MCF 10A (cell line): Measurements from ENCODE around the gene GAS1. TPM values are rescaled to one million over a fixed set of nuclear protein-coding genes. Genes with fewer than 3 reads are reported as not detected.

ENCODE experiments used
- BruUV-seq: library from RNA; stranded (reverse); fragments of 400-500 nt; replicated peaks from 2 replicates; lab custom pipeline; 2021; lab: Mats Ljungman, UMichigan
- CTCF ChIA-PET: fragments of 300-600 bp; sonication (Branson Sonifier 250); formaldehyde crosslinking; extraction: SDS; loops from one replicate; lab custom pipeline; 2021; ENCODE audit warnings: antibody characterized with exemption, inconsistent platforms; lab: Yijun Ruan, JAX
- POLR2A ChIA-PET: fragments of 300-600, 350-650 bp; sonication (Branson Sonifier 250); formaldehyde crosslinking; extraction: SDS; loops from one replicate; lab custom pipeline; 2020; ENCODE audit warnings: antibody characterized with exemption, inconsistent platforms; lab: Yijun Ruan, JAX
- DNase-seq: peaks from one replicate; pipeline ENCODE4 v3.0.0-alpha.2; 2018; ENCODE audit not compliant: unreplicated experiment
- H3K27ac Mint-ChIP-seq: one replicate; pipeline ENCODE4 v1.8.0; 2022; ENCODE audit warnings: mild to moderate bottlenecking, low read depth, mixed read lengths; ENCODE audit not compliant: unreplicated experiment
- H3K27me3 Mint-ChIP-seq: one replicate; pipeline ENCODE4 v1.8.0; 2022; ENCODE audit warnings: mixed read lengths; ENCODE audit not compliant: insufficient read depth, unreplicated experiment
- H3K36me3 Mint-ChIP-seq: one replicate; pipeline ENCODE4 v1.8.0; 2022; ENCODE audit warnings: mild to moderate bottlenecking, moderate library complexity, mixed read lengths; ENCODE audit not compliant: insufficient read depth, unreplicated experiment
- H3K4me1 Mint-ChIP-seq: one replicate; pipeline ENCODE4 v1.8.0; 2022; ENCODE audit warnings: mixed read lengths; ENCODE audit not compliant: insufficient read depth, unreplicated experiment
- H3K4me3 Mint-ChIP-seq: one replicate; pipeline ENCODE4 v1.8.0; 2022; ENCODE audit warnings: mild to moderate bottlenecking, moderate library complexity, mixed read lengths; ENCODE audit not compliant: unreplicated experiment
- H3K9me3 Mint-ChIP-seq: one replicate; pipeline ENCODE4 v1.8.0; 2022; ENCODE audit warnings: mixed read lengths; ENCODE audit not compliant: unreplicated experiment
- CTCF ChIP-seq: fragments of 200-600 bp; IDR thresholded peaks from one replicate; pipeline ENCODE4 v1.8.0; 2022; ENCODE audit warnings: antibody characterized with exemption, mild to moderate bottlenecking; ENCODE audit not compliant: unreplicated experiment
- intact Hi-C: fragments of 100-400 bp; cut with micrococcal nuclease; formaldehyde crosslinking; loops from 2 replicates; pipeline ENCODE4 v1.14.1; 2022
- total RNA-seq: library from RNA; stranded (reverse); gene quantifications from 2 replicates; pipeline ENCODE4 v1.2.3, GENCODE V29; 2022

GAS1 gene
- total RNA-seq, 1 experiment from 2014 or later, result 11.4 TPM

- no peaks in the 10 kb centered on the region for H3K9me3 Mint-ChIP-seq
- POLR2A ChIA-PET, result no interaction called here
- CTCF ChIA-PET, result no interaction called here
- no TSS peak for BruUV-seq
- no peaks in the 10 kb centered on the region for H3K27me3 Mint-ChIP-seq
- H3K36me3 Mint-ChIP-seq, result no peaks in the 10 kb centered on the region
- no peak overlapping the region for H3K27ac Mint-ChIP-seq
- TF ChIP-seq CTCF, result no peak
- DNase-seq, result peak; percentile 31
- no peak overlapping the region for H3K4me3 Mint-ChIP-seq
- peaks cover 21% of the 10 kb centered on the region for H3K4me1 Mint-ChIP-seq
- intact Hi-C loops, result no loop called here
Observed at GRCh38 chr9:86991077-86991476, 43.8 kb upstream of the GAS1 start.

- no peak overlapping the region for H3K4me3 Mint-ChIP-seq
- peaks cover 29% of the 10 kb centered on the region for H3K4me1 Mint-ChIP-seq
- DNase-seq, result peak; percentile 85
- TF ChIP-seq CTCF, result no peak
- POLR2A ChIA-PET, result interaction anchor here (1.3 kb wide), 1 partner anchor 41 kb away, joined by 8 read pairs; no protein-coding TSS in a partner anchor
- intact Hi-C loops, result no loop called here
- BruUV-seq, result no TSS peak
- H3K27ac Mint-ChIP-seq, result peak overlapping the region; percentile 47
- H3K27me3 Mint-ChIP-seq, result no peaks in the 10 kb centered on the region
- CTCF ChIA-PET, result no interaction called here
- H3K36me3 Mint-ChIP-seq, result no peaks in the 10 kb centered on the region
- H3K9me3 Mint-ChIP-seq, result no peaks in the 10 kb centered on the region
Observed at GRCh38 chr9:86990290-86990689, 43.0 kb upstream of the GAS1 start.

GRCh38 chr9:86987900-86988299 is 40.6 kb upstream of the GAS1 start:
- Mint-ChIP-seq H3K36me3 (no peaks in the 10 kb centered on the region), H3K27me3 (no peaks in the 10 kb centered on the region), H3K27ac (peak overlapping the region; percentile 69), H3K4me3 (no peak overlapping the region), H3K4me1 (peaks cover 44% of the 10 kb centered on the region), H3K9me3 (no peaks in the 10 kb centered on the region)
- no peak for TF ChIP-seq CTCF
- DNase-seq, result no peak
- intact Hi-C loops, result no loop called here
- ChIA-PET POLR2A (interaction anchor here (0.6 to 11.6 kb wide), 6 partner anchors 9 to 429 kb away, joined by 3 to 174 read pairs (median 4); partner anchors contain the start of gene GAS1), CTCF (interaction anchor here (0.6 to 1.1 kb wide), 5 partner anchors 9 to 643 kb away, joined by 3 to 5 read pairs (median 3); no protein-coding TSS in a partner anchor)
- BruUV-seq, result no TSS peak

- Mint-ChIP-seq H3K27ac (peak overlapping the region; percentile 97), H3K27me3 (no peaks in the 10 kb centered on the region), H3K4me1 (peaks cover 59% of the 10 kb centered on the region), H3K4me3 (no peak overlapping the region), H3K36me3 (peaks cover 6% of the 10 kb centered on the region), H3K9me3 (no peaks in the 10 kb centered on the region)
- no peak for TF ChIP-seq CTCF
- intact Hi-C loops, result no loop called here
- ChIA-PET CTCF (interaction anchor here (0.6 to 1.9 kb wide), 4 partner anchors 197 to 353 kb away, joined by 3 to 6 read pairs (median 5); no protein-coding TSS in a partner anchor), POLR2A (interaction anchor here (0.6 to 11.6 kb wide), 7 partner anchors 9 to 578 kb away, joined by 3 to 174 read pairs (median 6); partner anchors contain the start of gene GAS1)
- no peak for DNase-seq
- no TSS peak for BruUV-seq
Observed at GRCh38 chr9:86985132-86985647, 37.9 kb upstream of the GAS1 start.
